HEK293 (cell line): ENCODE measurements around the gene IL11RA.

Source experiments
- CTCF ChIA-PET: fragments of 350-600 bp; formaldehyde crosslinking; extraction: SDS; loops from one replicate; lab custom pipeline; 2021; ENCODE audit warnings: antibody characterized with exemption; lab: Yijun Ruan, JAX
- POLR2A ChIA-PET: fragments of 300-600 bp; formaldehyde crosslinking; extraction: SDS; loops from one replicate; lab custom pipeline; 2020; ENCODE audit warnings: antibody characterized with exemption, inconsistent platforms; lab: Yijun Ruan, JAX
- H3K27ac ChIP-seq: fragments of 200-500 bp; sonication (Bioruptor generic); 2 replicates; pipeline ENCODE4 v1.5.1; 2014; ENCODE audit warnings: low read depth, low read length, control low read depth, inconsistent platforms; ENCODE audit errors: extremely low read depth
- H3K36me3 ChIP-seq, 2 experiments: fragments of 200-500 bp in 1 of 2; sonication (Bioruptor generic) in 1 of 2; 1 replicate in 1 of 2; 2 replicates in 1 of 2; pipeline ENCODE4 v1.5.1; 2014 to 2017; ENCODE audit warnings: inconsistent platforms in 2 of 2, low read length in 2 of 2; ENCODE audit not compliant: control insufficient read depth in 2 of 2, insufficient read depth in 1 of 2
- H3K4me1 ChIP-seq: fragments of 200-500 bp; sonication (Bioruptor generic); 2 replicates; pipeline ENCODE4 v1.5.1; 2014; ENCODE audit warnings: mild to moderate bottlenecking, low read length, inconsistent platforms; ENCODE audit not compliant: control insufficient read depth, insufficient read depth
- H3K4me3 ChIP-seq: 2 replicates; pipeline ENCODE4 v1.5.1; 2011; ENCODE audit warnings: low read depth, mild to moderate bottlenecking, control low read depth, low read length, moderate library complexity
- H3K9me3 ChIP-seq: fragments of 200-500 bp; sonication (Bioruptor generic); 2 replicates; pipeline ENCODE4 v1.5.1; 2014; ENCODE audit warnings: low read depth, low read length, inconsistent platforms; ENCODE audit not compliant: control insufficient read depth, insufficient read depth
- BCL11B ChIP-seq: fragments of 450-650 bp; formaldehyde crosslinking; IDR thresholded peaks from 2 replicates; pipeline ENCODE4 v1.5.1; 2016; ENCODE audit warnings: low read depth, missing biosample characterization, missing genetic modification characterization
- EGR2 ChIP-seq: fragments of 450-650 bp; formaldehyde crosslinking; IDR thresholded peaks from 2 replicates; pipeline ENCODE4 v1.5.1; 2016; ENCODE audit warnings: low read depth, missing biosample characterization, missing genetic modification characterization
- MZF1 ChIP-seq: fragments of 450-650 bp; formaldehyde crosslinking; IDR thresholded peaks from 2 replicates; pipeline ENCODE4 v1.5.1; 2017; ENCODE audit warnings: missing biosample characterization, missing genetic modification characterization, borderline replicate concordance
- PATZ1 ChIP-seq: fragments of 450-650 bp; formaldehyde crosslinking; IDR thresholded peaks from 2 replicates; pipeline ENCODE4 v1.5.1; 2016; ENCODE audit warnings: missing biosample characterization, missing genetic modification characterization
- SCRT1 ChIP-seq: fragments of 450-650 bp; formaldehyde crosslinking; IDR thresholded peaks from 2 replicates; pipeline ENCODE4 v1.5.1; 2016; ENCODE audit warnings: missing biosample characterization, missing genetic modification characterization, borderline replicate concordance
- SCRT2 ChIP-seq: fragments of 450-650 bp; formaldehyde crosslinking; IDR thresholded peaks from 2 replicates; pipeline ENCODE4 v1.5.1; 2016; ENCODE audit warnings: missing biosample characterization, missing genetic modification characterization
- ZBTB21 ChIP-seq: fragments of 450-650 bp; formaldehyde crosslinking; IDR thresholded peaks from 2 replicates; pipeline ENCODE4 v1.5.1; 2017; ENCODE audit warnings: missing biosample characterization, missing genetic modification characterization
- ZNF146 ChIP-seq: fragments of 450-650 bp; formaldehyde crosslinking; IDR thresholded peaks from 2 replicates; pipeline ENCODE4 v1.5.1; 2016; ENCODE audit warnings: missing biosample characterization, missing genetic modification characterization
- ZNF341 ChIP-seq: fragments of 450-650 bp; formaldehyde crosslinking; IDR thresholded peaks from 2 replicates; pipeline ENCODE4; 2016; ENCODE audit warnings: low read depth, missing biosample characterization, missing genetic modification characterization
- ZNF362 ChIP-seq: fragments of 450-650 bp; formaldehyde crosslinking; IDR thresholded peaks from 2 replicates; pipeline ENCODE4 v1.5.1; 2016; ENCODE audit warnings: missing biosample characterization, missing genetic modification characterization
- ZNF560 ChIP-seq: fragments of 450-650 bp; formaldehyde crosslinking; IDR thresholded peaks from 2 replicates; pipeline ENCODE4 v1.5.1; 2017; ENCODE audit warnings: missing biosample characterization, missing genetic modification characterization, borderline replicate concordance
- ZNF621 ChIP-seq: fragments of 450-650 bp; formaldehyde crosslinking; IDR thresholded peaks from 2 replicates; pipeline ENCODE4 v1.5.1; 2017; ENCODE audit warnings: missing biosample characterization, missing genetic modification characterization

The IL11RA gene

GRCh38 chr9:34620061-34620994 is 31.7 kb upstream of the IL11RA start, which contains the start of gene DCTN3 (continued):
- TF ChIP-seq ZNF341 (tag by site-specific recombination): peak; percentile 49; the same call in 1 of the 2 replicates
- TF ChIP-seq, all 188 proteins: peak for 12

GRCh38 chr9:34623374-34624235 is 28.4 kb upstream of the IL11RA start:
- H3K4me1 ChIP-seq: no peaks in the 10 kb centered on the region; the same call in 1 of the 2 replicates
- peaks cover 0 to 5% of the 10 kb centered on the region in 2 experiments; a peak in 1 of 3 replicates for H3K36me3 ChIP-seq
- no peaks in the 10 kb centered on the region for H3K9me3 ChIP-seq
- no peak for TF ChIP-seq BCL11B
- no peak for TF ChIP-seq SCRT2 (tag by site-specific recombination)
- TF ChIP-seq, all 188 proteins: peak for 0
- POLR2A ChIA-PET: no interaction called here
- Histone ChIP-seq H3K4me3 (no peak overlapping the region), H3K27ac (no peak overlapping the region)
- CTCF ChIA-PET: interaction anchor here (0.7 to 7.3 kb wide), 2 partner anchors 10 to 1037 kb away, joined by 3 to 59 read pairs; no protein-coding TSS in a partner anchor

GRCh38 chr9:34624475-34625185 is 27.4 kb upstream of the IL11RA start:
- H3K4me1 ChIP-seq: no peaks in the 10 kb centered on the region; the same call in 1 of the 2 replicates
- H3K4me3 ChIP-seq: no peak overlapping the region
- H3K36me3 ChIP-seq: no peaks in the 10 kb centered on the region
- H3K27ac ChIP-seq: no peak overlapping the region
- ChIA-PET CTCF (interaction anchor here (0.6 to 7.3 kb wide), 4 partner anchors 9 to 846 kb away, joined by 4 to 59 read pairs (median 6); partner anchors contain the start of gene IL11RA), POLR2A (no interaction called here)
- no peaks in the 10 kb centered on the region for H3K9me3 ChIP-seq
- TF ChIP-seq ZBTB21 (tag by site-specific recombination) (no peak), ZNF362 (tag by site-specific recombination) (no peak), ZNF621 (tag by site-specific recombination) (no peak), MZF1 (tag by site-specific recombination) (no peak), BCL11B (no peak), ZNF146 (tag by site-specific recombination) (no peak), PATZ1 (tag by site-specific recombination) (no peak), EGR2 (tag by site-specific recombination) (no peak), SCRT1 (no peak)

GRCh38 chr9:34625186-34625486 is 26.8 kb upstream of the IL11RA start:
- POLR2A ChIA-PET: interaction anchor here (1.0 kb wide), 1 partner anchor 12 kb away, joined by 5 read pairs; the partner anchor contains the start of gene SIGMAR1
- H3K27ac ChIP-seq: no peak overlapping the region
- CTCF ChIA-PET: interaction anchor here (0.6 to 7.3 kb wide), 6 partner anchors 9 to 847 kb away, joined by 3 to 59 read pairs (median 6); partner anchors contain the start of gene IL11RA
- no peaks in the 10 kb centered on the region for H3K36me3 ChIP-seq
- no peaks in the 10 kb centered on the region for H3K9me3 ChIP-seq
- H3K4me1 ChIP-seq: no peaks in the 10 kb centered on the region; the same call in 1 of the 2 replicates
- no peak overlapping the region for H3K4me3 ChIP-seq
- TF ChIP-seq EGR2 (tag by site-specific recombination): peak; percentile 37; the same call in 1 of the 2 replicates
- TF ChIP-seq ZNF560: no peak
